Measurements from ENCODE around the gene TRABD. TPM values are rescaled to one million over a fixed set of nuclear protein-coding genes. Genes with fewer than 3 reads are reported as not detected.

TRABD gene
- total RNA-seq, 1 donor from 2014 or later = 35.7 TPM

- H3K27ac ChIP-seq (ENCODE audit: low read depth, low read length) = no peak overlapping the region
- no peak overlapping the region for H3K27ac Mint-ChIP-seq (ENCODE audit: unreplicated experiment)
- H3K79me2 ChIP-seq (ENCODE audit: insufficient read depth, low read length) = peaks cover 32% of the 10 kb centered on the region
- H3K4me1 ChIP-seq (ENCODE audit: insufficient read depth, low read length) = peaks cover 13% of the 10 kb centered on the region
- H3K36me3 Mint-ChIP-seq (ENCODE audit: low read depth, unreplicated experiment) = peaks cover 6% of the 10 kb centered on the region
- H3K4me3 Mint-ChIP-seq (ENCODE audit: unreplicated experiment) = no peak overlapping the region
- no peak for TF ChIP-seq EZH2 (IDR thresholded peaks at IDR 0.05; ENCODE audit: insufficient read depth, low read length)
- FAIRE-seq (no peak), DNase-seq (ENCODE audit: low read depth) (no peak)
- peaks cover 4% of the 10 kb centered on the region for H3K36me3 ChIP-seq (ENCODE audit: insufficient read depth, low read length)
- no peak overlapping the region for H2AFZ ChIP-seq (ENCODE audit: low read depth, low read length)
- H3K4me2 ChIP-seq (ENCODE audit: low read length) = no peak overlapping the region
- peaks cover 32% of the 10 kb centered on the region for H4K20me1 ChIP-seq (ENCODE audit: insufficient read depth, low read length)
- no peak overlapping the region for H3K9ac ChIP-seq (ENCODE audit: low read length)
- H3K4me3 ChIP-seq (ENCODE audit: insufficient read depth, low read depth, low read length) = no peak overlapping the region
- H3K9me3 Mint-ChIP-seq (ENCODE audit: unreplicated experiment) = no peaks in the 10 kb centered on the region
- H3K27me3 ChIP-seq (ENCODE audit: insufficient read depth, low read length) = no peaks in the 10 kb centered on the region
- H3K9me3 ChIP-seq (ENCODE audit: insufficient read depth, low read depth, low read length) = no peaks in the 10 kb centered on the region
- H3K27me3 Mint-ChIP-seq (ENCODE audit: low read depth, unreplicated experiment) = no peaks in the 10 kb centered on the region
- no peaks in the 10 kb centered on the region for H3K4me1 Mint-ChIP-seq (ENCODE audit: low read depth, unreplicated experiment)
These were observed 12.9 kb downstream of the TRABD start for GRCh38 chr22:50198624-50199017.

GRCh38 chr22:50199251-50199721 is 13.6 kb downstream of the TRABD start:
- H3K27ac Mint-ChIP-seq (ENCODE audit: unreplicated experiment) = no peak overlapping the region
- H3K36me3 ChIP-seq (ENCODE audit: insufficient read depth, low read length) = peaks cover 6% of the 10 kb centered on the region
- no peaks in the 10 kb centered on the region for H3K27me3 ChIP-seq (ENCODE audit: insufficient read depth, low read length)
- TF ChIP-seq EZH2 (IDR thresholded peaks at IDR 0.05; ENCODE audit: insufficient read depth, low read length) (no peak), CTCF (IDR thresholded peaks at IDR 0.05; ENCODE audit: insufficient read depth, low read depth, low read length) (no peak)
- H3K27ac ChIP-seq (ENCODE audit: low read depth, low read length) = no peak overlapping the region
- H4K20me1 ChIP-seq (ENCODE audit: insufficient read depth, low read length) = peaks cover 39% of the 10 kb centered on the region
- H2AFZ ChIP-seq (ENCODE audit: low read depth, low read length) = no peak overlapping the region
- FAIRE-seq (no peak), DNase-seq (ENCODE audit: low read depth) (no peak)
- H3K4me1 Mint-ChIP-seq (ENCODE audit: low read depth, unreplicated experiment) = no peaks in the 10 kb centered on the region
- H3K4me3 ChIP-seq (ENCODE audit: insufficient read depth, low read depth, low read length) = no peak overlapping the region
- peaks cover 8% of the 10 kb centered on the region for H3K36me3 Mint-ChIP-seq (ENCODE audit: low read depth, unreplicated experiment)
- no peaks in the 10 kb centered on the region for H3K27me3 Mint-ChIP-seq (ENCODE audit: low read depth, unreplicated experiment)
- H3K4me2 ChIP-seq (ENCODE audit: low read length) = peak overlapping the region; percentile 97
- H3K9me3 ChIP-seq (ENCODE audit: insufficient read depth, low read depth, low read length) = no peaks in the 10 kb centered on the region
- H3K4me1 ChIP-seq (ENCODE audit: insufficient read depth, low read length) = peaks cover 13% of the 10 kb centered on the region
- H3K9ac ChIP-seq (ENCODE audit: low read length) = no peak overlapping the region
- H3K79me2 ChIP-seq (ENCODE audit: insufficient read depth, low read length) = peaks cover 36% of the 10 kb centered on the region
- H3K9me3 Mint-ChIP-seq (ENCODE audit: unreplicated experiment) = no peaks in the 10 kb centered on the region
- peak overlapping the region; percentile 79 for H3K4me3 Mint-ChIP-seq (ENCODE audit: unreplicated experiment)

GRCh38 chr22:50199829-50200460 is 14.2 kb downstream of the TRABD start:
- TF ChIP-seq CTCF (IDR thresholded peaks at IDR 0.05; ENCODE audit: insufficient read depth, low read depth, low read length) (no peak), EZH2 (IDR thresholded peaks at IDR 0.05; ENCODE audit: insufficient read depth, low read length) (no peak)
- peak overlapping the region; percentile 58 for H3K27ac ChIP-seq (ENCODE audit: low read depth, low read length)
- H3K27me3 Mint-ChIP-seq (ENCODE audit: low read depth, unreplicated experiment) = no peaks in the 10 kb centered on the region

More at GRCh38 chr22:50199829-50200460, 14.2 kb downstream of the TRABD start:
- no peaks in the 10 kb centered on the region for H3K4me1 Mint-ChIP-seq (ENCODE audit: low read depth, unreplicated experiment)
- no peak for FAIRE-seq
- peaks cover 40% of the 10 kb centered on the region for H3K79me2 ChIP-seq (ENCODE audit: insufficient read depth, low read length)
- no peak for DNase-seq (ENCODE audit: low read depth)
- H3K9me3 Mint-ChIP-seq (ENCODE audit: unreplicated experiment) = no peaks in the 10 kb centered on the region
- H3K4me3 Mint-ChIP-seq (ENCODE audit: unreplicated experiment) = peak overlapping the region; percentile 79
- H3K4me1 ChIP-seq (ENCODE audit: insufficient read depth, low read length) = peaks cover 13% of the 10 kb centered on the region
- peak overlapping the region; percentile 97 for H3K4me2 ChIP-seq (ENCODE audit: low read length)
- H3K27ac Mint-ChIP-seq (ENCODE audit: unreplicated experiment) = peak overlapping the region; percentile 41
- H3K27me3 ChIP-seq (ENCODE audit: insufficient read depth, low read length) = no peaks in the 10 kb centered on the region
- H3K36me3 Mint-ChIP-seq (ENCODE audit: low read depth, unreplicated experiment) = peaks cover 10% of the 10 kb centered on the region
- peaks cover 38% of the 10 kb centered on the region for H4K20me1 ChIP-seq (ENCODE audit: insufficient read depth, low read length)
- H3K9me3 ChIP-seq (ENCODE audit: insufficient read depth, low read depth, low read length) = no peaks in the 10 kb centered on the region
- H2AFZ ChIP-seq (ENCODE audit: low read depth, low read length) = peak overlapping the region; percentile 73
- H3K9ac ChIP-seq (ENCODE audit: low read length) = peak overlapping the region; percentile 86
- peak overlapping the region; percentile 66 for H3K4me3 ChIP-seq (ENCODE audit: insufficient read depth, low read depth, low read length)
- H3K36me3 ChIP-seq (ENCODE audit: insufficient read depth, low read length) = peaks cover 6% of the 10 kb centered on the region
